ENCODE results near the gene NSUN6. TPM values are rescaled to one million over a fixed set of nuclear protein-coding genes. Genes with fewer than 3 reads are reported as not detected.

NSUN6 gene
- total RNA-seq, 2 experiments from 2014 or later: 20.7 to 21.3 TPM

DNA sequence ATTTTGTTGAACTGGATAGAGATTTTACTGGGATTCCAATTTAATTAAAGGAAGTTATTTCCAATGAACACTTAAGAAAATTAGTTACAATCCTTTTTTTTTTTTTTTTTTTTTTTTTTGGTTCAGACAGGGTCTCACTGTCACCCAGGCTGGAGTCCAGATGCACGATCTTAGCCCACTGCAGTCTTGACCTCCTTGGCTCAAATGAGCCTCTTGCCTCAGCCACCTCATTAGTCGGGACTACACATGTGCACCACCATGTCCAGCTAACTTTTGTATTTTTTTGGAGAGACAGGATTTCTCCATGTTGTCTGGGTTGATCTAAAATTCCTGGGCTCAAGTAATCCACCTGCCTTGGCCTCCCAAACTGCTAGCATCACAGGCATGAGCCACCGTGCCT lies 5.3 kb upstream of the NSUN6 start:
- TF ChIP-seq, protein P1, sequence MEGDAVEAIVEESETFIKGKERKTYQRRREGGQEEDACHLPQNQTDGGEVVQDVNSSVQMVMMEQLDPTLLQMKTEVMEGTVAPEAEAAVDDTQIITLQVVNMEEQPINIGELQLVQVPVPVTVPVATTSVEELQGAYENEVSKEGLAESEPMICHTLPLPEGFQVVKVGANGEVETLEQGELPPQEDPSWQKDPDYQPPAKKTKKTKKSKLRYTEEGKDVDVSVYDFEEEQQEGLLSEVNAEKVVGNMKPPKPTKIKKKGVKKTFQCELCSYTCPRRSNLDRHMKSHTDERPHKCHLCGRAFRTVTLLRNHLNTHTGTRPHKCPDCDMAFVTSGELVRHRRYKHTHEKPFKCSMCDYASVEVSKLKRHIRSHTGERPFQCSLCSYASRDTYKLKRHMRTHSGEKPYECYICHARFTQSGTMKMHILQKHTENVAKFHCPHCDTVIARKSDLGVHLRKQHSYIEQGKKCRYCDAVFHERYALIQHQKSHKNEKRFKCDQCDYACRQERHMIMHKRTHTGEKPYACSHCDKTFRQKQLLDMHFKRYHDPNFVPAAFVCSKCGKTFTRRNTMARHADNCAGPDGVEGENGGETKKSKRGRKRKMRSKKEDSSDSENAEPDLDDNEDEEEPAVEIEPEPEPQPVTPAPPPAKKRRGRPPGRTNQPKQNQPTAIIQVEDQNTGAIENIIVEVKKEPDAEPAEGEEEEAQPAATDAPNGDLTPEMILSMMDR (IDR thresholded peaks at IDR 0.05): no peak
- no peak overlapping the region for H3K27ac Mint-ChIP-seq
- H3K4me3 Mint-ChIP-seq: no peak overlapping the region
- H3K36me3 Mint-ChIP-seq (ENCODE audit: low read depth): peaks cover 18% of the 10 kb centered on the region
- ATAC-seq: no peak
- CTCF ChIA-PET: no interaction called here
- intact Hi-C loops (cut with micrococcal nuclease): loop anchor here (10.0 kb wide), 1 partner anchor 1842 kb away; the partner anchor contains the start of gene RSU1
- H3K9me3 Mint-ChIP-seq: no peaks in the 10 kb centered on the region
- DNase-seq: no peak
- POLR2A ChIA-PET: no interaction called here
- no peaks in the 10 kb centered on the region for H3K27me3 Mint-ChIP-seq
- peaks cover 23% of the 10 kb centered on the region for H3K4me1 Mint-ChIP-seq (ENCODE audit: low read depth)

DNA sequence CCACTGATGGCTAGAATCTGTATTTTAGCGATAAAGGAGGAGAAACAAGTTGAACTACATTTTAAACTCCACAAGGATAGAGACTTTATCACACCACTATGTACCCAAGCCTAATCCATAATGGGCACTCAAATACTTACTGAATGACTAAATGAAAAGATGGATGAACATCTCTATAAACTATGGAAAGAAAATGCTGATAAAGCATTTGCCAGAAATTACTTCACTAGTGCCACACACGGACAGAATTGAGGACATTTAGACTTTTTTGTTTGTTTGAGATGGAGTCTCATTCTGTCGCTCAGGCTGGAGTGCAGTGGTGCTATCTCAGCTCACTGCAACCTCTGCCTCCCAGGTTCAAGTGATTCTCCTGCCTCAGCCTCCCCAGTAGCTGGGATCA lies 1.7 kb upstream of the NSUN6 start:
- POLR2A ChIA-PET: no interaction called here
- H3K36me3 Mint-ChIP-seq (ENCODE audit: low read depth): peaks cover 10% of the 10 kb centered on the region
- peaks cover 26% of the 10 kb centered on the region for H3K4me1 Mint-ChIP-seq (ENCODE audit: low read depth)
- intact Hi-C loops (cut with micrococcal nuclease): loop anchor here (10.0 kb wide), 1 partner anchor 1838 kb away; the partner anchor contains the start of gene RSU1
- H3K4me3 Mint-ChIP-seq: no peak overlapping the region
- no peak overlapping the region for H3K27ac Mint-ChIP-seq
- H3K9me3 Mint-ChIP-seq: no peaks in the 10 kb centered on the region
- no peak for ATAC-seq
- CTCF ChIA-PET: no interaction called here
- no peaks in the 10 kb centered on the region for H3K27me3 Mint-ChIP-seq
- no peak for DNase-seq
- TF ChIP-seq, protein P1 (IDR thresholded peaks at IDR 0.05): no peak

DNA sequence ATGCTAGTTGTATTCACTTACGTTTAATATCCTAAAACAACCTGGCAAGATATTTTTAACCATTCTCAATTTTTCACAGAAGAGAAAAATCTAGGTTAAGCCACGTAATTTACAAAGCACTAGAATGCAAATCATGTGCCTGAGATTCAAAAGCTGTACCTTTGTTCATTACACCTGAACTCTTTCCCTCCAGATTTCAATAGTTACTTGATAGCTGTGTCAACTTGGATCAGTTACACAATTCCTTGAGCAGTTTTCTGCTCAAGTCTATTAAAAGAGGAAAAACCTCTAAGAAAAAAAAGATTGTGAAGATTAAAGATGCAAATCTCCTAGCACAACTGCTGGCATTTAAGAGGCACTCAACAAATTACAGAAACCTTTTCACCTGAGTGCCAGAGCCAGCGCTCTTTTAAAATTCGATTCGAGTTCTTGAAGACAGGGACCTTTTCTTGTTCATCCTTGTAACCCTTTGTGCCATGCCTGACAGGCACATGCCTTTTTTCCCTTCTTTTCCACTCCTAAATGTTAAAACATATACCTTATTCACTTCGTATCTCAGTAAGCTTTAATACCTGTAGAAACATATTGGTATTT lies 886 bp downstream of the NSUN6 start:
- intact Hi-C loops (cut with micrococcal nuclease): loop anchor here (10.0 kb wide), 1 partner anchor 1836 kb away; the partner anchor contains the start of gene RSU1
- Mint-ChIP-seq H3K9me3 (no peaks in the 10 kb centered on the region), H3K27me3 (no peaks in the 10 kb centered on the region), H3K4me1 (ENCODE audit: low read depth) (peaks cover 27% of the 10 kb centered on the region), H3K27ac (peak overlapping the region; percentile 96), H3K36me3 (ENCODE audit: low read depth) (peaks cover 16% of the 10 kb centered on the region), H3K4me3 (peak overlapping the region; percentile 96)
- CTCF ChIA-PET: no interaction called here
- POLR2A ChIA-PET: interaction anchor here (1.1 to 2.2 kb wide), 3 partner anchors 9 to 18 kb away, joined by 3 to 10 read pairs (median 5); partner anchors contain the start of gene ARL5B
- ATAC-seq: no peak
- TF ChIP-seq, protein P1 (IDR thresholded peaks at IDR 0.05): no peak
- no peak for DNase-seq

DNA sequence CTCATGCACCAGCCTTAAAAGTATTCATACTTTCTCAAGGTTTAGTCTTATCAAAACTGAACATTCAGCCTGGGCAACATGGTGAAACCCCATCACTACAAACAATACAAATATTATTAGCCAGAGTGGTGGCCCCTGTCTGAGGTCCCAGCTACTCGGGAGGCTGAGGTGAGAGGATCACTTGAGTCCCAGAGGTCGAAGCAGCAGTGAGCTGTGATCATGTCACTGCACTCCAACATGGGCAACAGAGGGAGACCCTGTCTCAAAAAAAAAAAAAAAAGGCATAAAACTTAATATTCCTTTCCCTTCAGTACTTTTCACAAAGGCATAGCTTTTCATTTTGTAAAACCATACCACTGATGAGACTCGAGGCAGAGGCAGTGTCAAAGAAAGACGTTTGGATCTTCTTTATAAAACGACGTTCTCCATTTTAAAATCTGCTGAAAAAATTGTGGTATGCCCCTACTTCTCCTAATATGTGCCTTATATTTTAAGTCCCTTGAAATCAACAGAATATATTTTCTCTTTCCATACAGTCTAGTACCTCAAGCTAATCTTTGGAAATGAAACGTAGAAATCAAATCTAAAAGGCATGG lies 1.9 kb downstream of the NSUN6 start:
- POLR2A ChIA-PET: interaction anchor here (2.2 kb wide), 1 partner anchor 10 kb away, joined by 10 read pairs; the partner anchor contains the start of gene ARL5B
- Mint-ChIP-seq H3K4me3 (peak overlapping the region; percentile 96), H3K27me3 (no peaks in the 10 kb centered on the region), H3K4me1 (ENCODE audit: low read depth) (peaks cover 27% of the 10 kb centered on the region), H3K27ac (peak overlapping the region; percentile 34), H3K36me3 (ENCODE audit: low read depth) (peaks cover 18% of the 10 kb centered on the region), H3K9me3 (no peaks in the 10 kb centered on the region)
- CTCF ChIA-PET: interaction anchor here (0.6 to 1.2 kb wide), 2 partner anchors 9 to 18 kb away, joined by 3 read pairs; no protein-coding TSS in a partner anchor
- TF ChIP-seq, protein P1 (IDR thresholded peaks at IDR 0.05): no peak
- no peak for ATAC-seq
- intact Hi-C loops (cut with micrococcal nuclease): no loop called here
- no peak for DNase-seq

DNA sequence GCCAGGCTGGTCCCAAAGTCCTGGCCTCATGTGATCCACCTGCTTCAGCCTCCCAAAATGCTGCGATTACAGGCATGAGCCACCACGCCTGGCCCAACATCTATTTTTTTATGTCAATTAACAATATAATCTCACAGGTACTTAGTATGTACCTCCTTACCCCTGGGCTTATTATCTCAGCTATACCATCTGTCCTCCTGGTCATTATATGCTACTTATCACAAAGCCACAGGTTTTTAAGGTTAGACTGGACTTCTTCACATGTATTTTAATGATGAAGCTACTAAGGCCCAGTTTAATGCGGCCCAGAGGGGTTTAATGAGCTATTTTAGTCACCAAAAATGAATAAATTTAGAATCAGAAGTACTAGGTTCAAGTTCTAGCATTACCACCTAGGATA lies 3.4 kb downstream of the NSUN6 start:
- ATAC-seq (no peak), DNase-seq (no peak)
- ChIA-PET POLR2A (no interaction called here), CTCF (interaction anchor here (1.2 kb wide), 1 partner anchor 12 kb away, joined by 4 read pairs; the partner anchor contains the start of gene ARL5B)
- TF ChIP-seq, protein P1 (IDR thresholded peaks at IDR 0.05): no peak
- Mint-ChIP-seq H3K4me1 (ENCODE audit: low read depth) (peaks cover 32% of the 10 kb centered on the region), H3K27me3 (no peaks in the 10 kb centered on the region), H3K27ac (no peak overlapping the region), H3K4me3 (no peak overlapping the region), H3K36me3 (ENCODE audit: low read depth) (peaks cover 24% of the 10 kb centered on the region), H3K9me3 (no peaks in the 10 kb centered on the region)
- intact Hi-C loops (cut with micrococcal nuclease): no loop called here

Data from activated CD8-positive, alpha-beta T cell treated with anti-CD3 and anti-CD28 coated beads for 36 hours (primary cell).